ENCODE data around the gene PYROXD2.

Gene PYROXD2

DNA sequence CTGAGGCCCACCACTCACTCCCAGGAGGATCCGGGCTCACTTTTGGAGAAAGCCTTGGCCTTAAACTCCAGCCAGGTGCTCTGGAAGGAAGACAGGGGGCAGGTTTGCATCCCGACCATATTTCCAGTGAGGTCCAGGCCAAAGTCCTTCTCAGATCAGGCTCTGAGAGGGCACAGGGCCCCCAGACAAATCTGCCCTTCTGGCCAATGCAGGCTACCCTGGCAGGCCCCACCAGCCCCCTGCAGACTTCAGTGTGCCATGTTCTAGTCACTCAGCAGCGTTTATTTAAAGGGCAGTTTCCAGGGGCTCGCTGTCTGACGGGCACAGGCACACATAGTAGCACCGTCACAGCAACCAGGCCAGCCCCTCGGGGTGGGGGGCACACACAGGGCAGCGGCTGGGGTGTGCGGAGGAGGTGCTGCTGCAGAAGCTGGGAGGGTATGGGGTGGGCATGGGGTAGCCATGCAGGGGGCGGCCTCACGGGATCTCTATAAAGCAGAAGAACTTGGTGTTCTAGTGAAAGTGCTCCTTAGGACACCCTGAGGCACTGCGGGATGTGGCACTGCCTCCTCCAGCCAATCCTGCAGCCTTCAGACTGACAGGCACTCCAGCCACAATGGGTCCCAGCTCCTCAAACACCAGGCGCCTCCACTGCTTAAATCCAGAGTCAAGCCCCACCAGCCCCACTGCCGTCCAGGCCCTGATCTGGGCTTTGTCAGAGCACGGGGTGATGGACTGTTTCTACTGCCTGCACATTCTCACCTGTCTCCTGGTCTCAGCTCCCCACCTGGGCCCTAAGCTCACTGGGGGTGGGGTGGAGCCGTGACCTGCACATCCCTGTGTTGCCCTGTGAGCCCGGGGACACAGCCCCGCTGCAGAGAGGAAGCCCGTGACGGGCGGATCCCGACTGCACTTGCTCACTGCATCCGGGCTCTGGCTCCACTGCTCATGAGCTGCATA lies 9.6 kb upstream of the PYROXD2 start:
- no peaks in the 10 kb centered on the region for H3K27me3 ChIP-seq (ENCODE audit: control insufficient read depth, insufficient read depth, low read length, poor library complexity, severe bottlenecking)
- H3K9me3 ChIP-seq (ENCODE audit: control insufficient read depth, low read length) = no peaks in the 10 kb centered on the region
- peaks cover 13% of the 10 kb centered on the region for H3K36me3 ChIP-seq (ENCODE audit: control insufficient read depth, insufficient read depth, low read length)
- WGBS, 2 experiments = 94% methylated on average over 23 of the region's 23 CpGs
- no peak overlapping the region for H3K27ac ChIP-seq (ENCODE audit: insufficient read depth, low read depth, low read length, poor library complexity, severe bottlenecking)
- no peak overlapping the region for H3K4me3 ChIP-seq (ENCODE audit: insufficient read depth, low read depth, low read length)
- no peaks in the 10 kb centered on the region for H3K4me1 ChIP-seq (ENCODE audit: control insufficient read depth, insufficient read depth, low read length)

DNA sequence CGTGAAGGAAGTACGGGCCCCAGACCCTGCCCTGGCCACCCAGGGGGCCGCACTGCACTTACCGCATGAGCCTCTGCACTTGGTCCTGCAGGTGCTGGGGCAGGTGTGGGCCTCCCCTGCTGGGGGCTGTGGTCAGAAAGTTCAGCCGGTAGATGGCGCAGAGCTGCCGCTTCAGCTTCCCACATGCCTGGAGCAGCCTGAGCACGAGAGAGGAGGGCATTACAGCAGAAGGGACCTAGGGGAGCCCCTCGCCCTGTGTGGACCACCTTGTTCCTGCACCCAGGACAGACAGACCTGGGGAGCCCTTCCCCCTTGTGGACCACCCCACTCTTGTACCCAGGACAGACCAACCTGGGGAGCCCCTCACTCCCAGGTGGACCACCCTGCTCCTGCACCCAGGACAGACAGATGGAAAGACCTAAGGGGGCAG lies 8.7 kb upstream of the PYROXD2 start:
- Histone ChIP-seq H3K36me3 (ENCODE audit: control insufficient read depth, insufficient read depth, low read length) (peaks cover 9% of the 10 kb centered on the region), H3K27ac (ENCODE audit: insufficient read depth, low read depth, low read length, poor library complexity, severe bottlenecking) (no peak overlapping the region), H3K4me3 (ENCODE audit: insufficient read depth, low read depth, low read length) (no peak overlapping the region), H3K9me3 (ENCODE audit: control insufficient read depth, low read length) (no peaks in the 10 kb centered on the region), H3K27me3 (ENCODE audit: control insufficient read depth, insufficient read depth, low read length, poor library complexity, severe bottlenecking) (no peaks in the 10 kb centered on the region), H3K4me1 (ENCODE audit: control insufficient read depth, insufficient read depth, low read length) (no peaks in the 10 kb centered on the region)
- 81 to 87% methylated on average over 9 of the region's 9 CpGs for WGBS, 2 experiments

DNA sequence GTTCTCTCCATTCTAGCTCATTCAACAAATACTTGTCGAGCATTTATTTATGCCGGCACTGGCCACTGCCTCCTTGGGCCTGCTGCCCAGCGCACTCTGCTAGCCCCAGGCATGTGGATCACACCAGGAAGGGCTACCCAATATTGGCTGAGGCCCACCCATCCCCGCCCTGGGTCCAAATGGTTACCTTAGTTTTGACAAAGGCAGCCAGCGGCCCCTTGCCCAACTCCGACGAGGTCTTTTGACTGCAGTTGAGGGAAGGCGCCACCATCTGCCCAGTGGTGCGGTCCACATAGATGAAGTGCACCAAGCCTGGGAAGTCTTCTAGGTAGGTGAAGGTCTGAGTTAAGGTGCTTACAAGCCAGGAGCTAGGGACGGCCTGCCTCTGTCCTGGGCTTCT lies 7.2 kb upstream of the PYROXD2 start:
- no peak overlapping the region for H3K4me3 ChIP-seq (ENCODE audit: insufficient read depth, low read depth, low read length)
- H3K9me3 ChIP-seq (ENCODE audit: control insufficient read depth, low read length) = no peaks in the 10 kb centered on the region
- no peak overlapping the region for H3K27ac ChIP-seq (ENCODE audit: insufficient read depth, low read depth, low read length, poor library complexity, severe bottlenecking)
- H3K4me1 ChIP-seq (ENCODE audit: control insufficient read depth, insufficient read depth, low read length) = no peaks in the 10 kb centered on the region
- H3K27me3 ChIP-seq (ENCODE audit: control insufficient read depth, insufficient read depth, low read length, poor library complexity, severe bottlenecking) = no peaks in the 10 kb centered on the region
- 95 to 96% methylated on average over 10 of the region's 10 CpGs for WGBS, 2 experiments
- peaks cover 8% of the 10 kb centered on the region for H3K36me3 ChIP-seq (ENCODE audit: control insufficient read depth, insufficient read depth, low read length)

DNA sequence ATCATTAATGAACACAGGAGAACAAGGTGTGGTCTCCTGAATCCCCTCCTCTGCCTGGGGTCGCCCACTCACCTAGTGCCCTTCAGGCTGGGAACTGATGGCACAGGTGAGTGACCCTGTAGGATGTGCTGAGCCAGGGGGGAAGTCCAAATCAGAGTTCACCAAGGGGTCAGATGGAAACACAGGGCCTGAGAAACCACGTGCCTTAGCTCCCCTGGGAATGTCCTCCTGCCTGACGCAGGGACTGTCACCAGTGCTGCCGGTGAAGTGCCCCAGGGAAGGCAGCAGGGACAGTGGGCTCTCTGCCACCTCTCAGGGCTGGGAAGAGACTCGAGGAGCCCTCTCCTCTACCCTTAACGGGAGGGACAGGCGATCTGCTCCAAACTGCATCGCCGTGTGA lies 5.8 kb upstream of the PYROXD2 start:
- Histone ChIP-seq H3K27ac (ENCODE audit: insufficient read depth, low read depth, low read length, poor library complexity, severe bottlenecking) (no peak overlapping the region), H3K4me1 (ENCODE audit: control insufficient read depth, insufficient read depth, low read length) (no peaks in the 10 kb centered on the region), H3K4me3 (ENCODE audit: insufficient read depth, low read depth, low read length) (no peak overlapping the region), H3K9me3 (ENCODE audit: control insufficient read depth, low read length) (no peaks in the 10 kb centered on the region), H3K27me3 (ENCODE audit: control insufficient read depth, insufficient read depth, low read length, poor library complexity, severe bottlenecking) (no peaks in the 10 kb centered on the region), H3K36me3 (ENCODE audit: control insufficient read depth, insufficient read depth, low read length) (peaks cover 3% of the 10 kb centered on the region)
- 93 to 94% methylated on average over 9 of the region's 9 CpGs for WGBS, 2 experiments

DNA sequence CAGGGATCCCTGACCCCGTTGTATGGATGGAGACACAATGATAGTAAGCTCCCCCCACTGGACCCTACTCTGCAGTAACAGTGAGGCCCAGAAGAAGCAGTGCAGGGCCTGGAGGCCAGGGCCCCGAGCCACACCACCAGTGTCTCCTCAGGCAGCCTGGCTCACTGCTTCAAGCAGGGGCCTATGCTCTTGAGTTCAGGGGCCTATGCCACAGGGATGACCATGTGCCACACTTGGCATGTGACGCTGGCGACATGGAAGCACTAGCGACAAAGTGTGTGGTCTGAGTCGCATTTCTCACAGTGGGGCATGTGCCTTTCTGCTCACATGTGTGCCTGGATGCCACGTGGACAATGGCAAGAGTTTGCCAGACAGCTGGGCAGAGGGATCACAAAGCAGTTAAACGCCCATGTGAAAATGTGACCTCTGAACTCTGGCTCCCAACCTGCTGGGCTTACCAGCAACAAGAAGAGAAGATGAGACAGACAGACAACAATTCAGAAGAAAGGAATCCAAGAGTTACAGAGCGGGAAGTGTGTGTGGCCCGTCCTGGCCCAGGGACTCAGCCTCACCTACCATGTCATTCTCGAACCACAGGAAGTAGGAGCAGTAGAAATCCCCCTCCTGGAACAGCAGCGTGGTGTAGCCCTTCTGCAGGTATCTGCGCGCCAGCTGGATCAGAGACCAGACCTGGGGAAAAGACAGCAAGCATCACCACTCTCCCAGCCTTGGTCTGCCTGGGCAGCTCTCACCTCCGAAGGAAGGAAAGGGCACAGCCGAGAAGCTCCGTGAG lies 4.7 kb upstream of the PYROXD2 start:
- Histone ChIP-seq H3K36me3 (ENCODE audit: control insufficient read depth, insufficient read depth, low read length) (peaks cover 3% of the 10 kb centered on the region), H3K27me3 (ENCODE audit: control insufficient read depth, insufficient read depth, low read length, poor library complexity, severe bottlenecking) (no peaks in the 10 kb centered on the region), H3K27ac (ENCODE audit: insufficient read depth, low read depth, low read length, poor library complexity, severe bottlenecking) (no peak overlapping the region), H3K9me3 (ENCODE audit: control insufficient read depth, low read length) (no peaks in the 10 kb centered on the region), H3K4me3 (ENCODE audit: insufficient read depth, low read depth, low read length) (no peak overlapping the region), H3K4me1 (ENCODE audit: control insufficient read depth, insufficient read depth, low read length) (peaks cover 5% of the 10 kb centered on the region)
- 92 to 95% methylated on average over 17 of the region's 17 CpGs for WGBS, 2 experiments

DNA sequence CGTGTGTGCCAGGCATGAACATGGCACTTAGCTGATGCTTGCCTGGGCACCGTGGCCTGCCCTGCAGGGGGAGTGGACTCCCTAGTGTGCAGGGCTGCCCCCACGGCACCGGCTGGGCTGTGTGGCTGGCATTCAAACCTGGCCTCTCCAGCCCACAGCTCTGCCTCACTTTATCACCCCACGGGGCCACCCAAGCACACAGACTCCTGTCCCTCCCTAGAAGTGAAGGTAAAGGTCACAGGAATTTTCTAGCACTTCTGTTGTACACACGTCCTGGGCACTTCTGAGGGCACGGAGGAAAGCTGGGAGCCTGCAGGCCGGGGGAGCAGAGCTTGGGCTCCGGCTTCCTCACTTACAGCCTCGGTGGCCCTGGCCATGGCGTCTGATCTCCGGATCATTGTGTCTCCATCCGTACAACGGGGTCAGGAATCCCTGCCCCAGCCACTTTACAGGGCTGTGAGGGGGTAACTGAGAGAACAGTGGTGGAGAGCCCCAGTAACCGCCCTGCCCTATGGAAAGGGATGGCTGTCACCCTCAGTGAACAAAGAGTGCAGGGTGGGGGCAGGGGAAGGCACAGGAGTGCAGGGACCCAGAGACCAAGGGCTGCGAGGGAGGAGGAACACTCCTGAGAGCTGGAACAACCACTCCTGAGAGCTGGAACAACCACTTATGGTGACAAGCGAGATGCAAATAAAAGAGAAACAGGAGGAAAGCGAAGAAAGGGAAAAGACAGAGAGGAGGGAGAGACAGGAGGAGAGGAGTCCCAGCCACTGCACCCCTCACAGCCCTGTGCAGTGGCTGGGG lies 3.9 kb upstream of the PYROXD2 start:
- H3K27ac ChIP-seq (ENCODE audit: insufficient read depth, low read depth, low read length, poor library complexity, severe bottlenecking) = no peak overlapping the region

DNA sequence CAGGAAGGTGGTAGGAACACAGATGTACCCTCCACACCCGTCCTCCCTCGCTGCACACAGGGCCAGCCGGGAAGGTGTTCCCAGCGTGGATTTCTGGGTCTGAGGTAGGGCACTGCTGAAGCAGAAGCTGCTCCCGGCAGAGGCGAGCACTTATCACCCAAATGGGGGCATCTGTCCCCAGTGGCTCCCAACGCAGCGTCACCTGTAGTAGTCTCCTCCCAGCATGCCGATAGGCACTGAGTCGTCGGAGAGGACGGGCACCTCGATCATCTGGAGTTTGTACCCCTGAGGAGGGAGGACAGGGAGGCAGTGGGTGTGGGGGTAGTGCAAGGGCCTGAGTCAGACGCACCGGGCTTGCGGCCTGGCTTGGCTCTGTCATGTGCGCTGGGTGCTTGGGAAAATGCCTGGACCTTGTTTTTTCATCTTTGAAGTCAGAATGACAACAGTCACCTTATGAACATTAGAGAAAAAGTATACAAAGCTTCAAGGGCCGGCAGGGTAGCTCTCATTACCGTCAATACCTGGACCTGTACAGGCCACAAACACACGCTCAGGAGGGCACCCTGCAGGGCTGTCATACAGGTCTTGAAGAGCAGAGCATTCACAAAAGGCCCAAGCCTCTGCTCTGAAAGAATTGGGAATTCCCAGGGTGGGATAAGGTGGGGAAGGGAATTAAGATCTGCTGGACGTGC lies 3.1 kb upstream of the PYROXD2 start:
- Histone ChIP-seq H3K4me1 (ENCODE audit: control insufficient read depth, insufficient read depth, low read length) (peaks cover 11% of the 10 kb centered on the region), H3K9me3 (ENCODE audit: control insufficient read depth, low read length) (no peaks in the 10 kb centered on the region), H3K36me3 (ENCODE audit: control insufficient read depth, insufficient read depth, low read length) (peaks cover 3% of the 10 kb centered on the region), H3K27me3 (ENCODE audit: control insufficient read depth, insufficient read depth, low read length, poor library complexity, severe bottlenecking) (no peaks in the 10 kb centered on the region), H3K27ac (ENCODE audit: insufficient read depth, low read depth, low read length, poor library complexity, severe bottlenecking) (no peak overlapping the region), H3K4me3 (ENCODE audit: insufficient read depth, low read depth, low read length) (no peak overlapping the region)
- 90 to 96% methylated on average over 21 of the region's 21 CpGs for WGBS, 2 experiments

More for the DNA sequence above, 3.9 kb upstream of the PYROXD2 start:
- H3K9me3 ChIP-seq (ENCODE audit: control insufficient read depth, low read length) = no peaks in the 10 kb centered on the region
- H3K36me3 ChIP-seq (ENCODE audit: control insufficient read depth, insufficient read depth, low read length) = peaks cover 3% of the 10 kb centered on the region
- no peak overlapping the region for H3K4me3 ChIP-seq (ENCODE audit: insufficient read depth, low read depth, low read length)
- peaks cover 11% of the 10 kb centered on the region for H3K4me1 ChIP-seq (ENCODE audit: control insufficient read depth, insufficient read depth, low read length)
- WGBS, 2 experiments = 92 to 95% methylated on average over 18 of the region's 18 CpGs
- H3K27me3 ChIP-seq (ENCODE audit: control insufficient read depth, insufficient read depth, low read length, poor library complexity, severe bottlenecking) = no peaks in the 10 kb centered on the region

DNA sequence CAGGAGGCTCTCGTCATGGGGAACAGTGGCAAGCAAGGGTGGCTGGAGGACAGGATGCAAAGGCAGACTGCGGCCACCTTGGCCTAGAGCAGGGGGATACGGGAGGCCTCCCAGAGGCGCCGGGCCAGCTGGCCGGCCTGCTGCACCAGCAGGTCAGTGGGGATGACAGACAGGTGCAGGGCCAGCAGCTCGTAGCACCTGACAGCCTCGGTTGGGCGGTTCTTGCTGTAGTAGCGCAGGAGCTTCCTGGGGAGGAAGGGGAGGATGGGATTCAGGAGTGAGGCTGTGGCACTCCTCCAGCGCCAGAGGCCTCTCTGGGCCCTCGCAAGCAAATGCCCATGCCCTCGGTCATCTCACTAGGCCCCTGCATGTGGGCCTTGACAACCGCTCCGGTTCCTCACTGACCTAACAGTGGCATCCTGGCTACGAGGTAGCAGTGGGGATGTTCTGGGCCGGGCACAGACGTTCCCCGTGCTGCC lies 2.5 kb upstream of the PYROXD2 start:
- Histone ChIP-seq H3K36me3 (ENCODE audit: control insufficient read depth, insufficient read depth, low read length) (peaks cover 3% of the 10 kb centered on the region), H3K4me1 (ENCODE audit: control insufficient read depth, insufficient read depth, low read length) (peaks cover 11% of the 10 kb centered on the region), H3K4me3 (ENCODE audit: insufficient read depth, low read depth, low read length) (no peak overlapping the region), H3K9me3 (ENCODE audit: control insufficient read depth, low read length) (no peaks in the 10 kb centered on the region), H3K27ac (ENCODE audit: insufficient read depth, low read depth, low read length, poor library complexity, severe bottlenecking) (no peak overlapping the region), H3K27me3 (ENCODE audit: control insufficient read depth, insufficient read depth, low read length, poor library complexity, severe bottlenecking) (no peaks in the 10 kb centered on the region)
- 95 to 96% methylated on average over 19 of the region's 19 CpGs for WGBS, 2 experiments

DNA sequence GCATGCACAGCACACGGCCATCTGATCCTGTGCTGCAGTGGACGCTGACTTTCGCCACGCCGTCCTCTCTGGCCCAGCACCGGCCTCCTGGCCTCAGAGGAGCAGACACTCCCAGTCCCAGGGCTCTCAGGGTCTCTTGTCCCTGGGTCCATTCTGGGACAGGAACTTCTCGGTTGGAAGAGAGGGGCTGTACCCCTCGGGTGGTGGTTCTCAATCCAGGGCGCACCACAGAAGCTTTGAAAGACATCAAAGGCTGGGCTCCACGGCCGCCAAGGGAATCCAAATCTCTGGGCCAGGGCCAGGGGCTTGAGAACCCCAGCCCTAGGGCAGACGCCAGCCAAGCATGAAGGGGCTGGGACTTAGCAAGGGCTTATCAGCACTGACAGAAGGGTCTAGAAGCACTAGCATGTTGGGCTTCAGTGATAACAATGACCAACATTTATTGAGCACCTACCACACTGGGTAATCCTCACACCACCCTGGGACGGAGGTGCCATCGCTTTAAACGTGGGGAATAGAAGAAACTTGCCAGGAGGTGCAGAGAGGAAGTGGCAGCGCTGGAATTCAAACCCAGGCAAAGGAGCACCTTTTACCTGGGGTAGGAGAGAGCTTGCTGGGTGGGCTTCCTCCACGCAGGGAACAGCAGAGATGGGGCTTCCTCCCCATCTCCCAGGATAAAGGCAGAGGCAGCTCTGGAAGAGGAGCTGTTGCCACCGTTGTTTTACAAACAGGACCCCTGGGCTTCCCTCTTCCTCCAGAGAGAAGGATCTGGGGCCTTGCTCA lies 1.8 kb upstream of the PYROXD2 start:
- Histone ChIP-seq H3K4me3 (ENCODE audit: insufficient read depth, low read depth, low read length) (no peak overlapping the region), H3K4me1 (ENCODE audit: control insufficient read depth, insufficient read depth, low read length) (peaks cover 11% of the 10 kb centered on the region), H3K27ac (ENCODE audit: insufficient read depth, low read depth, low read length, poor library complexity, severe bottlenecking) (no peak overlapping the region), H3K36me3 (ENCODE audit: control insufficient read depth, insufficient read depth, low read length) (peaks cover 3% of the 10 kb centered on the region), H3K9me3 (ENCODE audit: control insufficient read depth, low read length) (no peaks in the 10 kb centered on the region), H3K27me3 (ENCODE audit: control insufficient read depth, insufficient read depth, low read length, poor library complexity, severe bottlenecking) (no peaks in the 10 kb centered on the region)
- whole genome bisulfite sequencing, 2 experiments = 92% methylated on average over 18 of the region's 18 CpGs
